Fibroblast of skin of back (primary cell): ENCODE measurements around the gene NDST4.
"Not testable (repeated sequence)": the region's sequence is repeated elsewhere in the genome, so short reads cannot be mapped to it uniquely, and the experiment has no call there.

Experiments
- DNase-seq: peaks from one replicate; pipeline ENCODE4 v3.0.0-alpha.2; 2013

NDST4 gene

DNA sequence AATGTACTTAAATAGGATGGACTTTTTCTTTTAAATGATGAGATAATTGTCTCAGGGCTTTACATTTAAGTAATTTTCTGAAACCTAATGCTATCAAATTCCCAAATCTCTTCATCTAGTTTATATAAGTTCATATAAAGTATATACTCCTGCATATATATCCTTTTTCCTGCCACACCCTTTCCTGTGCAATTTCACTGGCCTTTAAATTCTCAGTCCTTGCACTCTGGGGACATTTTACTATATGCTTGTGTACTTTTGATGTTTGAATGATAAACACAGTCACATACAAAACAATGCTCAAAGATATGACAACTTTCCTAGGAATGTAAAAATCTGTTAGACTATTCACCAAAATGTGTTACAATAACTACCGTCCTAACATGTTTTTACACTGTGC, 60.1 kb downstream of the NDST4 start:
- no peak for DNase-seq

DNA sequence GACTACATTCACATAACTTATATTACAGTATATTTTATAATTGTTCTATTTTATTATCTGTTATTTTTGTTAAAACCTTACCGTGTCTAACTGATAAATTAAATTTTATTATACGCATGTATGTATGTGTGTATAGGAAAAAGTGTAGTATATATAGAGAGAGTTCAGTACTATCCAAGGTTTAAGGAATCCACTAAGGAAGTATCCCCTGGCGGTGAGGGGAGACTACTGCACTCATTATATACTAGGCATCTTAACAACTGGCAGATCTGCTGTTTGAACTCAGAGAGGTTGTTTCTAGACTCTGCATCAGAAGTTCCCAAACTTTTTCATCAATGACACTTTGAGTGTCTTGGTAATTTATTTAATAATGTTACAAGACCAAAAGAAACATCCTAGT, 70.9 kb downstream of the NDST4 start:
- no peak for DNase-seq

DNA sequence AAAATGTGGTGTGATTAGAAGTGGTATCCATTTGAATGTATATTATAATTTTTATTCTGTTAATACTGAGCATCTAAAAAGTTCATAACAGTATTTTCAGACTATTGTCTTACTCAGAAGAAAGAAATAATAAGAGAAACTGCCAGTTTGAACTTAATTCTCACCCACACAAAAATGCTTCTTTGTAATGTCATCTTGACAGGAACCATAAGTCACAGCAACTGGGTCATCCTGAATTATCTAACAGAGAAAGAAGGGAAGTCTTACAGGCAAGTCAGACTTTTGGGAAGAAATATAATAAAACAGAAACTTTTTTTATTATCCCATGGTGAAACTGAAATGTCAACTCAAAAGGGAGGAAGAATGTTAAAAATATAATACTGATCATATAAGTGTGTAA, 83.1 kb downstream of the NDST4 start:
- no peak for DNase-seq

DNA sequence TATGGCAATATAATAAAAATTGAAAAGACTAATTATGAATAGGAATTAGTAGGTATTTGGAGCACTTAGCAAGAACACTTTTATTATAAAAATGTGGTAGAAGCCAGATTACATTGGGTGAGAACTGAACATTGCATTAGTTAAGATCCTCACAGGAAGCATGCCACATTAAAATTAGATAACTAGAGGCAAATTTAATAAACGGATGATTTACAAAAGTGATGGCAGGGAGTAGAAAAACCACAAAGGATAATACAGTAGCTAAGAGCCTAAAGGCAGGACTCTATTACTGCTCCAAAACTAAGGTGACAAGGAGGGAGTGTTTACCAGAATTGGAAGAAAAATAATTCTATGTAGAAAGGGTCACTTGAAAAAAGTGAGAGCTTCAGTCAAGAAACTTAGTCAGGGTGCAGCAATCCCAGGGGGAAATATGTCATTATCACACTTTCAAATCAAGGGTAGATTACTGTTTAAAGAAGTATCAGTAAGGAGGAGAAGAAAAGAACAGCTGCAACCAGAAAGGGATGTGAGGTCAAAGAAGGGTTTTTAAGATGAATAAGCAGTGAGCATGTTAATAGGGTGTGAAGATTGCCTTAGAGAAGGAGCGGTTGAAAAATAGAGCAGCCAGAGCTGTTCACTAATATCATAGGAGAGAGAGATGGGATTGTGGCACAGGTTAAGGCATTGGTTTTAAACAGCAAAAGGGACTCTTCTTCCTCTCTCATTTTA, 84.6 kb downstream of the NDST4 start:
- no peak for DNase-seq

DNA sequence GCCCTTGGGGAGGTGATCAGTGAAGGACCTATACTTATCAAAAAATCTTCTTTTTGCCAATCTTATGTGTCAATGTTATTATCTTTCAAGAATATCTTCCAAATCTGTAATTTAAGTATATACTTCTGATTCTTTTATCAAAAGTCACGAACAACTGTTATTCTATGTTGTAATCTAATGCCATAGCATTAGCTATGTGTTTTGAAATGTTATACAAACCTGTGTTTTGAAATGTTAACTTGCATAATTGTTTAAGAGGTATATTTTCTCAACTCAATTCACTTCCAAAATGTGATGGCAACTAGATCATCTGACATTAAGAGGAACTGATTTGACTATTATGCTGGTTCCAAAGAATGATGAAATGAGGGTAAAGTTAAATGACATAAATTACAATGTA, 113.5 kb downstream of the NDST4 start:
- DNase-seq: no peak

DNA sequence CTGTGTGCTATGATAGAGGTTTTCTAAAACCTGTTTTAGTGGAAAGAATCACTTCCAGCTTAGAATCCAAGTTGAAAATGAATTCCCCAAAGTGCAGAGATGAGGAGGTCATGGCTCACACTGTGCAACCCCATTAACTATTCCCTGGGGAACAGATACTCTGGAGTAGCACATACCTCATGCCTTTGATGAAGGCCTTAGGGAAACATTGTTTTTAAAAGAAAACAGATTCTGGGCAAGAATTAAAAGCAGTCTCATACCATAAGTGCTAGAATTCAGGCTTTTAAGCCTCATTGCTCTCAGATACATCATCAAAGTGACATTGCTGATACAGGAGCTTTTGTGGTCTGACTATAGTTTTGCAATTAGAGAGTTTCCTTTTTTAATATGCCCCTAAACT, 115.1 kb downstream of the NDST4 start:
- DNase-seq: peak; percentile 36

DNA sequence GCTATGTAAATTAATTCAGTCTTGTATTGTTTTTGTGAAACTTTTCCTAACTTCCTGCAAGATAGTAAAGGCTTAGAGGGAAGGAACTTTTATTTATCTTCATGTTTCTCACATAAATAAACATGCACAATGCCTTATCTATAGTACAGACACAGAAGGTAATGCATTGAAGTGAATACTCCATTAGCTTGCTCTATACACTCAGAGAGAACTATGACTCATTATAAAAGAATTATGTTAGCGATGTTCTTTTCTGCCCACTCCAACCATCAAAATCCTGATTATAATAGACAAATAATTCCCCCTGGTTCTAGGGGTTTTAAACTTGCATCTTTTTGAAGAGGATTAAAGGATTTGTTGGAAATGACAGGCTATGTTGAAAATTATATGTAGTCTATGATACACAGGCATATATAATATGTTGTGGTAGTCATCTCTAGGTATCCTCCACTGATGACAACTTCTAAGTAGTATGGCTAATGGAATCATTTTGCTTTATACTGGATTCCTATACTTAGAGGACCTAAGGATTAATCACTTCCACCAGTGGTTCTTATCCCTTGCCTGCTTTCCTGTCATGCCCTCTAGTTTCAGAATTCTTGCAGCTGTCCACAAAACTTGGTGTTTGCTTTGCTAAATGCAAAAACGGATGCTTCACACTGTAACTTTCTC, 115.7 kb downstream of the NDST4 start:
- DNase-seq: peak; percentile 27

DNA sequence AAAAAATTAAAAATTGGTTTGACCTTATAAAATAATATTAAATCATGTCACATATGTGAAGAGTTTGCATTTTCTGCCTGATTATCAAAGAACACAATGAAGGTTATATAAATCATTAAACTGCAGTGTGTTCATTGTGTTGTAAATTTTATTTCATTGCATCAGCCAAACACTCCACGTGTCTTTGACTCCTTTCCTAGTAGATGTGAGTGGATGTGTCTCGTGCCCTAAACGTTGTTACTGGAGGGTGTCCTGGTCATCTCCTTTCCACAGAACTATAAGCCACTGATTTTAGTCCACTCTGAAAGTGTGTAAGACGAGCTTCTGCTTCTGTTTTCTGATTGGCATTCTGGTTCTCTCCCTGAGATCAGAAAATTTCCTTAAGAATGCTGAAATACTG, 127.3 kb downstream of the NDST4 start:
- DNase-seq: no peak

DNA sequence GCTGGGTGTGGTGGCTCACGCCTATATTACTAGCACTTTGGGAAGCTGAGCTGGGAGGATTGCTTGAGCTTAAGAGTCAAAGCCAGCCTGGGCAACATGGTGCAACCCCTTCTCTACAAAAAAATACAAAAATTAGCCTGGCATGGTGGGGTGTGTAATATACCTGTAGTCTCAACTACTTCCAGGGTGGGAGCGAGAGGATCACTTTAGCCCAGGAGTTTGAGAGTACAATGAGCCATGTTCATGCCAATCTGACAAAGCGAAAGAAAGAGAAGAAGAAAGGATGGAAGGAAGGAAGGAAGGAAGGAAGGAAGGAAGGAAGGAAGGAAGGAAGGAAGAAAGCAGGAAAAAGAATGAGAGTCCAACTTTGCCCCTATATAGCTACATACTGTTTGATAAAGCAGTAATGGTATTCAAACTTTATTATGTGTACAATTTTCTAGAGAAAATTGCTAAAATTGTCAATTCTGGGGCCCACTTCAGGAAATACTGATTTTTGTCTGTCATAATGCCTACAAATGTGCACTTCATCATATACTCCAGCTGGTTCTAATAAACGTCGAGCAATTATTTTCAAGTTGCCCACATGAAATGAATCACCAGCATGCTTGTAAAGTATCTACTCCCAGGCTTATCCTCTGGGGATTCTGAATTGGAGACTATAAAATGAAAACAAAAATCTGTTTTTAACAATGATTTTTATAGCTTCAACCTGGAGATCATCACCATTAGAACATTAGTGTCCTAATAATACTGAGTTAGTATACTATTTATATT, 132.3 kb downstream of the NDST4 start:
- peak; percentile 67 for DNase-seq

DNA sequence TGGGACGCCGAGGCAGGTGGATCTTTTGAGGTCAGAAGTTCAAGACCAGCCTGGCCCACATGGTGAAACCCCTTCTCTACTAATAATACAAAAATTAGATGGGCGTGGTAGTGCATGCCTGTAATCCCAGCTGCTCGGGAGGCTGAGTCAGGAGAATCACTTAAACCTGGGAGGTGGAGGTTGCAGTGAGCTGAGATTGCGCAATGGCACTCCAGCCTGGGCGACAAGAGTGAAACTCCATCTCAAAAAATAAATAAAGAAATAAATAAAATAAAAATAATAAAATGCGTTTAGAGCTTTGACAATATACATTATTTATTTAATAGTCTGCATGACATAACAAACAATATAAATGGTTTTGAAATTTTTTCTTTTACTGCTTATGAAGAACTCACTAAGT, 133.0 kb downstream of the NDST4 start:
- DNase-seq: not testable (repeated sequence)

DNA sequence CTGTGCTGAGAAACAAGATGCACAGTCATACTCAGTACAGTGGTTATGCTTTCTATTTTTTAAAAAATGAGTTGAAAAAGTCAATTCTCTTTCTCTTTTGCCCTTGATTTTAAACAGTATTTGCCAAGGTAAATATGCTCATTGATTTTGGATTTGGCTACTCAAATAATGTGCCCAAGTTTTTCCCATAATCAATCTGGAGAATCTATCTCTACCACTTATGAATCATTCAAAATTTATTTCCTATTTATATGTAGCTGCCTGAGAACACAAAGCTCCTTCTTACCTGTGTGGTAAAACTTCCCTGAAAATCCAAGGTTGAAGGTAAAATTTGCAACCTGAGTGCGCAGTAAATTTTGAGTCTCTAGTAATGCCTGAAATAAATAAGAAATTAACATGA, 136.5 kb downstream of the NDST4 start:
- no peak for DNase-seq

DNA sequence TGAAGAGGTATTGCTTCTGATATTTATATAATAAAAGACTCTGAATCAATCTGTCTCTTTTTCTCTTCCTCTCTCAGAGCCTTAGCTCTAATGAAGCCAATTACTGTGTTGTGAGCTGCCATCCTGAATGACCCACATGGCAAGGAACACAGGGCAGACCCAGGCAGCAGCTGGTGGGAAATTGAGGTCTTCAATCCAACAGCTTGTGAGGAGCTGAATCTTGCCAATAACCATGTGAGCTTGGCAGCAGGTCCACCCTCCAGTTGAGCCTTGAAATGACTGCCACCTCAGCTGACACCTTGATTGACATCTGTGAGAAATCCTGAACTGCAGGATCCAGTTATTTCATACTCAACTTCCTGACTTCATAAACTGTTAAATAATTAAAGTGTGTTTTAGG, 149.4 kb downstream of the NDST4 start:
- no peak for DNase-seq

DNA sequence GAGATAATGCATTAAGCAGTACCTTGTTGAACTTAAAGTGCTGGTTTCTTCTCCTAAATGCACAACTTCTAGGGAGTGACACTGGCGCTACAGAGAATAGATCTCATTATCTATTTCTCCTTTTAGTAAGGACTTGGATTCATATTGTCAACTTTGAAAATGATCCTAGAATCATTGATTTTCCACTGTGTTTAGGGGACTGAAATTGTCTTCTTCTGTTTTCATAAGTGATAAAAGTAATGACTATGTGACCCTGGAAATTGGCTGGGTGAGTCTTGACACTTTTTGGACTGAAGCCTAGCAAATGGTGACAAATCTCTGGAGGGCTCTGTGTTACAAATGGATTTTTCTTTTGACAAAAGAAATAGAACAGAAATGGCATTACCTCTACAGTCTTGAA, 167.8 kb downstream of the NDST4 start:
- no peak for DNase-seq

DNA sequence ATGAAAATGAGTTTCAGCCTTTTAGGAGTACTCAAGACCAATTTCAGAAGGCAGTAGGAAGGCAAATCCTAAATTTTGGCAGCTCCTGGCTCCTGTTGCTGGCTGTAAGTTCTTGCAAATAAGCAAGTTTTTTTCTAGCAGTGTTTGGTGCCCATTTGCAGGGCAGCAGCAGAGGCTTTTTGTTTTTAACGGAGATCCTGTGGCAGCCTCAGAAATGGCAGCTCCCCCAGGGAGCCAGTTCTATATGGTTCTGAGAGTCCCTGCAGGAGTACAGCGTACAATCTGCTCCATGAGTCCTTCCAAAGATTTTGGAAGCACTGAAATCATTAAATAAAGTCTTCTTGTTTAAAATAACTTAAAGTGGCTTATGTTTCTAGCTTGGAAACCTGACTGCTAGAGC, 171.9 kb downstream of the NDST4 start:
- no peak for DNase-seq

DNA sequence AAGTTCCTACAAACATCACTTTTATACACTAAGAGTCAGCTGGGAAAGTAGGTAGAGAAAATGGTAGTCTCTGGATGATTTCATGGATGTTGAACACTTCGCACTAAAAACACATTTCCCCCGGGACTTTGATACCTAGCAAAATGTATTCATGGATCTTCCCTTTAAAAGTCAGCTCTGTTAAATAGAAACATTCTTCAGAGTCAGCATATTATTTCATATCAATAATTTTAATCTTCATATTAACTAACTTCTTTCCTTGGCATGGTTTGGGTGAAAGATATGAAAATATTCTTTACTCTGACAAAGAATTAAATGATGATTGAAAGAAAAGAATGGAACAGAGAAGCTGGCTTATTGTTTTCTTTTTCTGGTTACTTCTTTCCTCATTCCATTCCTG, 185.5 kb downstream of the NDST4 start:
- no peak for DNase-seq

DNA sequence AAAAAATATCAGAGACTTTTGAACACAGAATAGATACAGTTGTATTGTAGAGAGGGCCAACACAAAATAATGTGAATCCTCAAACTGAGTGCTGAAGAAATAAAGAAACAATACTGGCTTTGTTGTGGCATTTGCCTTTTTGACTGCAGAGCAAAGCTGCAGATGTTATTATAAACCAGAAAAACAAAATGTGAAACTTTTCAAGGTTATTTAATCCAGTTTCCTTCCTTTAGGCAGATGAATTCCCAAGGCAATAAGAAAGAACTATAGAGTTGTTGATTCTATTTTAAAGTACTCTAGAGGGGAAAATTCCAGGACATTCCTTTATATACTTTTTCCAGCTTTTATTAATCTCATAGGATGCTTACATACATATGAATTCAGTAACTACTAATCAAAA, 186.8 kb downstream of the NDST4 start:
- no peak for DNase-seq

DNA sequence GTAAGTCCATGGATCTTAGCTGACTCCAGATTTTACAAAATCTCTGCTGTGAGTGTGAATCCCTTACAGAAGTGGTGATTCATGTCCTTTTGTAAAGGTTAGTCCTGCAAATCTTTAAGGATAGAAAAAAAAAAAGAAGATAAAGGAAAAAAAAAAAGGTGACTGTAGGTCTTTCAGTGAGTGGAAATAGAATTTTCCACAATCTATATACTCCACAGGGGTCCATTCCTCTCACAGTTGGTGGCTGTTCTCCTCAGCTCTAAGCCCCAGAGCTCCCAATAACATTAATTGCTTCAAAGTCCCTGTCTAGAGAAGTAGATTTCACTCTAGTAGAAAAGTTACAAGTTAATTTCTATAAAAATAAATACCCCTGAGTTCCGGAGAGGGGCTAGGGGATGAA, 189.1 kb downstream of the NDST4 start:
- no peak for DNase-seq

DNA sequence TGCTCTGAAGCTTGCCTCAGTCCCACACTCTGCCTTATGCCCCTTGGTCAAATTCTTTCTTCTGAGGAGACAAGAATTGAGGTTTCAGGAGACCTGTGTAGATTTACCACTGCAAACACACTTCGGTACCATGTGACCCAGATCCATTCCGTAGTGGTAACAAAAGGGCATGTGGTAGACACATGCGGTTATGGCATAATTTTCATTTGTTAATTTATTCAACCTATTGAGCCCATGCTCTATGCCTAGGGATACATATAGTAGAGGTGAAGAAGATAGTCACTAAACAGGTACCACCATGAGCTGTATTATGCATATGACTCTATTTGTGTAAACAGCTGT, 190.9 kb downstream of the NDST4 start:
- DNase-seq: no peak

DNA sequence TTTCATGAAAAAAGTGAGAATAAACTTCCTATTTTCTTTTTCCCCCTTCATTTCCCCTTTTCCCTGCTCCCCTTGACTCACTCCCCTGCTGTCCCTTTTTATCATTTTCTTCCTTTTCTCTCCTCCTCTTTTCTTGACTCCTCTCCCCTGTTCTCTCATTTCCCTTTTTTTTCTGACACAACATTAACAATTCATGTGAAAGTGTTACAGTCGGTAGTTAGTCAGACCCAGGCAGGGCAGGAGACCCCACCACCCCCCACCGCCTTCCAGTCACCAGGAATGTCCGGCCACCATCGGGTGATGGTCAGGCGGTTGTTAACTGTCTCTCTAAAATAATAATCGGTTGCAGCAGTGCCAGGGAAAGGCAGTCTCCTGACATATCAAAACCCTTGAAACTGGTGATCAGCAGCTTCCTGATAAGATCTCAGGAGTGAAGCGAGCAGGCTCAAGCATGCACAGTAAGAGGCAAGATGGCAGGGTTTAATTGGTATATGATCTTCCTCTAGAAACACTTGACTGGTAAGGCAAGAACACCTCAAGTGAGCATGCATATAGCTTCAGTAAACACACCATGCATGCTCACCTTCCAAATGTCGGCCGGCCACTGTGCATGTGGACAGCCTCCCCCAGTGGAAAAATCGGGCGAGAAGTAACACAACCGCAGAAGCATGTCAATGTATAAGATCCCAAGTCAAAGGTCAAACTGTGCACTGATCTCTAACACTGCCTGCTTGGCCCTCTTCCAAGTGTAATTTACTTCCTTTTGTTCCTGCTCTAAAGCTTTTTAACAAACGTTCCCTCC, 191.4 kb downstream of the NDST4 start:
- DNase-seq: peak; percentile 11

DNA sequence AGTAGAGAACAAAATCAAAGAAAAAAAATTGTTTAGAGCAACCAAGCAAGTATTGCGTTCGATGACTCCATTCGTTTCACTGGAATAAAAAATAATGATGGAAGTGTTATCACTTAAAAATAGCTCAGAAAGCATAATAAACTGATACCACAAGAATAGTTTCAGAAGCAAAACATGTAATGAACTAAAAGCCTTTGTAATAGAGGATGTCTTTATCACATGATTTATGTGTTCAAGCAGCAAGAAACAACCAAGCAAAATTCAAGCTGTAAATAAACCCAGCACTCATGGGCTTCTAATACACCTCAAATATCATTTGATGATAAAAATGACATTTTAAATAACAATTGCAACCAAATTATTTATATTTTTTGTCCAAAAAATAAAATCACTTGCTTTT, 192.2 kb downstream of the NDST4 start:
- no peak for DNase-seq

DNA sequence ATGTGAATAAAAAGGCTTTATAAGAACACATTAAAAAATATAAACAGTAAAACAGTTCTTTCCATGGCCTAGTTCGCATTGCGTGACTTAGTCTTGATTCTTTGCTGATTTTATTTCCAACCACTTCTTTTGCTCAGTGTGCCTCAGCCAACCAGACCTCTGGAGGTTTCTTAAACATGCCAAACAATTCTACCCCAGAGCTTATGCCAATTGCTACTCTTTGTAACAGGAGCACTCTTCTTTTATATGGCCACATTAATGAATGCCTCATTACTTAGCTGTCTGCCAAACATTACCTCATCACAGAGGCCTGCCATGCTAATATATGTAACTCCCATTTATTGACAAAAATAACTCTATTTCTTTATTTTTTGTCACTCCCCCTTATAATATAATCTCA, 202.3 kb downstream of the NDST4 start:
- no peak for DNase-seq

DNA sequence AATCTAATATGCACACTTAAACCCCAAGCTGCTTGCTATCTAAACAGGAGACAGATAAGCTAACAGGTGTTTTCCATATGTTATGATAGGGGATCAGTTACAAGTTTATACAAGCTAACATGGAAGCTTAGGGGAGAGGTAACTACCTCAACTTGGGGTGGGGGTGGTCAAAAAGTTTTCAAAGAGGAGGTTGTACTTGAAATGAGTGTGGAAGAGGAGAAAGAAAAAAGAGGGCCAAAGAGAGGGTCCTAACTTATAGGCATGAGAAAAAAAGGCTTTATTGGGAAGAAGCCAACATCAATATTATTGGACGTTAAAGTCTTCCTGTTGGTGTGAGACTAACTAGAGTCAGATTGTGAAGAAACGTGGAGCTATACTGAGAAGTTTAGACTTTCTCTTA, 205.9 kb downstream of the NDST4 start:
- no peak for DNase-seq

DNA sequence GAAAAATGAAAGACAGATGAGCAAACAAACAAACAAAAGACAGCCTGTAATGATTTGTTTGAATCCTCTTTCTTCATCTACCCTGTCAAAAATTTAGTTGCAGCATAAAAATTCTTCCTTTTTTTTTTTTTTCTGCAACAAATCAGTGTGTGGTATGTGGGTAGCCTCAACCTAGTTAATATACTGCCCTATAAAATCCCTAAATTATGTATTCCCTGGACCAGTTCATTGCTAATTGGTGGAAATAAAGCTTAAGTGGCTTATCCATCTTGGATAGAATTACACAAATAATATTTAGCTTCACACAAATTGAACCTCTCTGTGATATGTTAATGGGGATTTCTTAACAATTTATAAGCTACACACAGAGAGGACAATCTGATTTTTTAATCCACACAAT, 208.4 kb downstream of the NDST4 start:
- DNase-seq: no peak
